GM19395 (cell line): Measurements from ENCODE around the gene GALK1.

Experiments
- ATAC-seq: cut with Tn5 transposase; IDR thresholded peaks from one replicate; pipeline ENCODE4 v1.9.1; 2021; ENCODE audit warnings: mild to moderate bottlenecking, moderate library complexity; ENCODE audit not compliant: unreplicated experiment

The GALK1 gene

GRCh38 chr17:75751676-75752404 lies 13.2 kb downstream of the GALK1 start:
- no peak for ATAC-seq

DNA sequence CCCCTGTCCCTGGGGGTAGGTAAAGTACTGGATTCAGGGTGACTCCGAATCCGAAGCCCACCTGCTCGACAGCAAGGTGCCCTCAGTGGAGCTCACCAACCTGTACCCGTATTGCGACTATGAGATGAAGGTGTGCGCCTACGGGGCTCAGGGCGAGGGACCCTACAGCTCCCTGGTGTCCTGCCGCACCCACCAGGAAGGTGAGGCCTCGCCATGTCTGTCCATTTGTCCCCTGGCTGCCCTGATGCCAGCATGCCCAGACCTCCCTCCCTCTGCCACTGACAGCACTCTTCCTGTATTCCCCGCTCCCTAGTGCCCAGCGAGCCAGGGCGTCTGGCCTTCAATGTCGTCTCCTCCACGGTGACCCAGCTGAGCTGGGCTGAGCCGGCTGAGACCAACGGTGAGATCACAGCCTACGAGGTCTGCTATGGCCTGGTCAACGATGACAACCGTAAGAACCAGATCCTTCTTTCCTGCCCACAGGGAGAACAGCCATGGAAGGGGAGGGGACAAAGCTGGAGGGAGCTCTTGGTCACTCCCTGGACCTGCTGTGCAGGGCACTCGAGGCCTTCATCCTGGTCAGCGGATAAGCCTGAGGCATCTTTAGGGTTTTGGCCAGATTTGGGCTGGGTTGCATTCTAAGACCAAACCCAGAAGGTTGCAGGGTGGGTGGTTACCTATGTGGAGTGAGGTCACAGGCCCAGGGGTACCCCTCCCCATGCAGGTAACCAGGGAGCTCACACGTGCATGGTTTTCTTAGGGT lies 14.2 kb downstream of the GALK1 start:
- no peak for ATAC-seq

DNA sequence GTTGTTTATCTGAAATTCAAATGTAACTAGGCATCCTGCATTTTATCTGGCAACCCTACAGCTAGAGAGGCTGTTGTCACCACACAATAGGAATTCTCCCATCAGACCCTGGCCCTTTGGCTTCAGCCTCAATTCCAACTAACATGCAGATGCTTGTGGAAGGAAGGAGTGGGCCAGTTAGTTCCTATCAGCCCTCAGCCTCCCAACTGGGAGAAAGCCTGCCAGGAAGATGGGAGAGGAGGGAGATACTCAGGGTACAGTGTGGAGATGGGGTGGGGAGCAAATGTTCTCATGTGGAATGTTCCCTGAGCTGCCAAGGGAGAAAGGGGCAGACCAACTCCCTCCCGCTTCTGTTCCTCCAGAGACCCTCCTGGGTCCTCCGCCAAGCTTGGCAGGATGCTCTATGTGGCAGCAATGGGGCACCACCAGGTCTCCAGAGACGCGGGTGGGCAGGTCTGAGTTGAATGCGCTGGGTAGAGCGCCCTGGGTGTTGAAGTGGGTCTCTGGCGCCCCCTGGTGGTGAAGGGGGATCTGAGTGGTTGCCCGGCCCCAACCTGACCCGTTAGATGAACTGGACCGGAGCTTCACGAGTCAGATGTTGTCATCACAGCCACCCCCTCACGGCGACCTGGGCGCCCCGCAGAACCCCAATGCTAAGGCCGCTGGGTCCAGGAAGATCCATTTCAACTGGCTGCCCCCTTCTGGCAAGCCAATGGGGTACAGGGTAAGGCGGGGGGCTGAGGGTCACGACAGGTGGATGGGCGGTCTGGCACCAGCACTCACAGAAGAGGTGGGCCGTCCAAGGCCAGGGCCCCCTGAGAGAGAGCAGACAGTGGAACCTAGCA lies 15.2 kb downstream of the GALK1 start:
- no peak for ATAC-seq

DNA sequence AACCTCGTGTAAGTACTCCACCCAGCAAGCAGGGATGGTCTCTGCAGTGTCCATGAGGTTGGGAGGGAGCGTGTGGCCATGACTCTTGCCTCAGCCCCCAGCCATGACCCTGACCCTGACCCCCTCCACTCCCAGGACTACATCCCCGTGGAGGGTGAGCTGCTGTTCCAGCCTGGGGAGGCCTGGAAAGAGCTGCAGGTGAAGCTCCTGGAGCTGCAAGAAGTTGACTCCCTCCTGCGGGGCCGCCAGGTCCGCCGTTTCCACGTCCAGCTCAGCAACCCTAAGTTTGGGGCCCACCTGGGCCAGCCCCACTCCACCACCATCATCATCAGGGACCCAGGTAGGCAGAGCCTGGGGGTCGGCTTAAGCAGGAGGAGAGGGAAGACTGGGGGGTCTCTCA lies 16.3 kb downstream of the GALK1 start:
- no peak for ATAC-seq

- ATAC-seq: no peak
These were observed 21.3 kb downstream of the GALK1 start for GRCh38 chr17:75743625-75744206.

DNA sequence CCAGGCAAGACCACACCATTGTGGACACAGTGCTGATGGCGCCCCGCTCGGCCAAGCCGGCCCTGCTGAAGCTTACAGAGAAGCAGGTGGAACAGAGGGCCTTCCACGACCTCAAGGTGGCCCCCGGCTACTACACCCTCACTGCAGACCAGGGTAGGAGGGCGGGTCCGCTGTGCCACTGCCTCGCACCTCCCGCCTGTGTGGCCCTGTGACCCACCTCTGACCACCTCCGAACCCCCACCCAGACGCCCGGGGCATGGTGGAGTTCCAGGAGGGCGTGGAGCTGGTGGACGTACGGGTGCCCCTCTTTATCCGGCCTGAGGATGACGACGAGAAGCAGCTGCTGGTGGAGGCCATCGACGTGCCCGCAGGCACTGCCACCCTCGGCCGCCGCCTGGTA lies 22.7 kb downstream of the GALK1 start:
- ATAC-seq: no peak

DNA sequence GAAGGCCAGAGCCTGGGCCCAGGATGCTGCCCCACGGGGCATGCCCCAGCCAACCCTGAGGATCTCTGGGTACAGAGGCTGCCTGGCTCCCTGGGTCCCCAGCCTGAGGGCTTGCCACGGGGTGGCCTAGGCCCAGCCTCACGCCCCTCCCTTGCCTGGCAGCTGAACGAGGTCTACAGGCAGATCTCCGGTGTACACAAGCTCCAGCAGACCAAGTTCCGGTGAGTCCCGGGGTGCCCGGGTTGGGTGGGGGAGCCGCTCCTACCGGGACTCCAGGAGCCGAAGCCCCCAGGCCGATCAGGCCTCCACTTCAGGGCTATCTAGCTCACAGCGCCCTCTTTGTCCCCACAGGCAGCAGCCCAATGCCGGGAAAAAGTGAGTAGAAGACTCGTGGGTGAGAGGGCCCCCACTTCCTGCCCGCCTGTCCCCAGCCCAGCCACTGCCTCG lies 24.3 kb downstream of the GALK1 start:
- ATAC-seq: no peak

GRCh38 chr17:75740215-75740614 lies 24.8 kb downstream of the GALK1 start:
- ATAC-seq: no peak

DNA sequence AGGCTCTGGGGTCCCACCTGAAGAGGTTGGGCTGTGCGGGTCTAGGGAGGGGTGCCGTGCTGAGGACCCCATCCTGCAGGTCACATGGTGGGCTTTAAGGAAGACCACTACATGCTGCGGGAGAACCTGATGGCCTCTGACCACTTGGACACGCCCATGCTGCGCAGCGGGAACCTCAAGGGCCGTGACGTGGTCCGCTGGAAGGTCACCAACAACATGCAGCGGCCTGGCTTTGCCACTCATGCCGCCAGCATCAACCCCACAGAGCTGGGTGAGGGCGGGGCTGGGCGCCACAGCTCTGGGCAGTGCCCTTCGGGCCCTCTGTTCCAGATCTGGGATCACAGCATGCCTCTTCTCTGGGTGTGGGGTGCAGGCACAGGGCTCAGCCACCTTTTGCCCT lies 25.2 kb downstream of the GALK1 start:
- no peak for ATAC-seq

- ATAC-seq: no peak
These were observed 25.8 kb downstream of the GALK1 start for GRCh38 chr17:75739174-75739573.

DNA sequence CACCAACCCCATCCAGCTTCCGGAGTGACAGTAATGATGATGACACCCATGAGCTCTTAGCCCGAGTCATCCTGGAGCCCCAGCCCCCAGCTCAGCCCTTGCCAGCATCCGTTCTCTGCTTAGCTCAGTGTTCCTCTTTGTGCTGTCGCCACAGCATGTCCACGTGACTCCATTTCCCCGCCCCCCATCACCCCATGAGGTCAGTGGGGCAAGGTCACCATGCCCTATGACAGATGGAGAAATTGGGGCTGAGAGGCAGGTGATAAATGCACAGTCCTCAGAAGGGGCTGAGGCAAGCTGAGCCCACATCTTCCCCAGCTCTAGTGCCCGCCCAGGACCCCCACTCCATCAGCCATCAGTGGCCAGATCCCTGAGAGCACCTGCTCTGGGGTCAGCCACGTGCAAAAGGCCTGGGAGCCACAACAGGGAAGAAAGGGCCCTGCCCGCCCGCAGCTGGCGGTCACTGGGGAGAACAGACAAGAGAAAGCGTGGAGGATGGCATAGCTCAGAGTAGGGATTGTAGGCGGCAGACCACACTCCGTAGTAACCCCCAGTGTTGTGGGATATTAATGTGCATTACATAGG lies 26.7 kb downstream of the GALK1 start:
- no peak for ATAC-seq

GRCh38 chr17:75737133-75737962 lies 27.6 kb downstream of the GALK1 start:
- no peak for ATAC-seq

GRCh38 chr17:75736173-75736835 lies 28.7 kb downstream of the GALK1 start:
- no peak for ATAC-seq

GRCh38 chr17:75734674-75735294 lies 30.2 kb downstream of the GALK1 start:
- ATAC-seq: no peak

DNA sequence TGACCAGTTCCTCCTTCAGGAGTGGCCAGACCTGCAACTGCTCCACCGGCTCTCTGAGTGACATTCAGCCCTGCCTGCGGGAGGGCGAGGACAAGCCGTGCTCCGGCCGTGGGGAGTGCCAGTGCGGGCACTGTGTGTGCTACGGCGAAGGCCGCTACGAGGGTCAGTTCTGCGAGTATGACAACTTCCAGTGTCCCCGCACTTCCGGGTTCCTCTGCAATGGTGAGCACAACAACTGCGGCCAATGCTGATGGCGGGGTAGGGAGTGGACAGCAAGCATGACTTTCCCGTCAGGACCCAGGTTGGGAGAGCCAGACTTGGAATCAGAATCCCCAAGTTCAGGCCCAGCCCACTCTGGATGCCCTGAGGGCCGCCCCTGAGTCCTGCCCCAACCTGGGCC lies 31.5 kb downstream of the GALK1 start:
- no peak for ATAC-seq

DNA sequence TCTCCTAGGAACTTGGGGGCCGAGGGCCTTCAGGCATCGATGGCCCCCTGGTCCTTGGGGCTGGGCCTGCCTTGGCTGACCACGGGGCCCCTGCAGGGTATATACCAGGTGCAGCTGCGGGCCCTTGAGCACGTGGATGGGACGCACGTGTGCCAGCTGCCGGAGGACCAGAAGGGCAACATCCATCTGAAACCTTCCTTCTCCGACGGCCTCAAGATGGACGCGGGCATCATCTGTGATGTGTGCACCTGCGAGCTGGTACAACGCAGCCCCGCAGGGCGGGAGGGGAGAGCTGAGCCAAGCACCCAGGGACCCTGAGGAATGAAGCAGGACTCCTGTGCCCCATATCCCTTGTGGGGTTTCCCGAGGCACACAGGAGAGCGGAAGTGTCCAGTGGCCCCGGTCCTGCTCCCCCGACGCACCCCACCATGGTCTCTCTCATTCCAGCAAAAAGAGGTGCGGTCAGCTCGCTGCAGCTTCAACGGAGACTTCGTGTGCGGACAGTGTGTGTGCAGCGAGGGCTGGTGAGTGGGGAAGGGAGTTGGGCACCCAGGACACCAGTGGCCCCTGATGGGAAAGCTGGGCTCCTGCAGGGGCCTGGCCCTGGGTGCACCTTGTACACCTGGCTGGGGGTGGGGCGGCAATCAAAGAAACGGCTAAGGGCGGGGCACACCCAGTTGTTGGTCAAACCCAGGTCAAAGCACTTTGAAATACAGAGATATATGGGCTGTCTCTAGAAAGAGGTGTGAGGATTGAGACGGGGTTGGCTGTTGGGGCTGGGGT lies 33.1 kb downstream of the GALK1 start:
- no peak for ATAC-seq

GRCh38 chr17:75731086-75731715 lies 33.8 kb downstream of the GALK1 start:
- no peak for ATAC-seq

GRCh38 chr17:75730065-75730464 lies 34.9 kb downstream of the GALK1 start:
- no peak for ATAC-seq
